GM19025 (cell line): ENCODE results near the gene INVS.
"Not testable (repeated sequence)": the region's sequence is repeated elsewhere in the genome, so short reads cannot be mapped to it uniquely, and the experiment has no call there.

Experiments used
- ATAC-seq: cut with Tn5 transposase; IDR thresholded peaks from one replicate; pipeline ENCODE4 v1.9.1; 2021; ENCODE audit warnings: mild to moderate bottlenecking, low read depth, moderate library complexity; ENCODE audit not compliant: unreplicated experiment

The INVS gene

GRCh38 chr9:100098887-100099721 is at the start of gene INVS, which contains the start of gene ERP44:
TSS of gene INVS (plus strand) at chr9:100099243. CDS start at chr9:100104522, 5,279 bp downstream.
TSS of gene ERP44 (minus strand) at chr9:100099000. CDS start at chr9:100098840, 160 bp downstream.
- ATAC-seq, result peak; percentile 98

GRCh38 chr9:100049551-100049950 is 49.5 kb upstream of the INVS start:
- ATAC-seq, result no peak

GRCh38 chr9:100052375-100052774 is 46.7 kb upstream of the INVS start:
- ATAC-seq, result no peak

- no peak for ATAC-seq
These were observed 42.5 kb upstream of the INVS start for GRCh38 chr9:100056561-100056960.

GRCh38 chr9:100057624-100058023 is 41.4 kb upstream of the INVS start:
- no peak for ATAC-seq

GRCh38 chr9:100058699-100059579 is 40.1 kb upstream of the INVS start:
- ATAC-seq, result peak; percentile 66

GRCh38 chr9:100062683-100063082 is 36.4 kb upstream of the INVS start:
- not testable (repeated sequence) for ATAC-seq

- no peak for ATAC-seq
These were observed 35.9 kb upstream of the INVS start for GRCh38 chr9:100063185-100063584.

- no peak for ATAC-seq
These were observed 34.0 kb upstream of the INVS start for GRCh38 chr9:100064872-100065581.

GRCh38 chr9:100066539-100066938 is 32.5 kb upstream of the INVS start:
- ATAC-seq, result no peak

- not testable (repeated sequence) for ATAC-seq
These were observed 31.1 kb upstream of the INVS start for GRCh38 chr9:100067990-100068389.

- ATAC-seq, result not testable (repeated sequence)
These were observed 30.0 kb upstream of the INVS start for GRCh38 chr9:100069068-100069467.

GRCh38 chr9:100070104-100071041 is 28.7 kb upstream of the INVS start:
- ATAC-seq, result no peak

GRCh38 chr9:100071271-100071670 is 27.8 kb upstream of the INVS start:
- no peak for ATAC-seq

GRCh38 chr9:100072805-100073204 is 26.2 kb upstream of the INVS start:
- no peak for ATAC-seq

- ATAC-seq, result no peak
These were observed 24.9 kb upstream of the INVS start for GRCh38 chr9:100074093-100074492.

- no peak for ATAC-seq
These were observed 24.1 kb upstream of the INVS start for GRCh38 chr9:100074989-100075388.

- not testable (repeated sequence) for ATAC-seq
These were observed 22.8 kb upstream of the INVS start for GRCh38 chr9:100076256-100076655.

- ATAC-seq, result no peak
These were observed 16.3 kb upstream of the INVS start for GRCh38 chr9:100082782-100083181.
